ENCODE measurements around the gene TMEM245.

Gene TMEM245

DNA sequence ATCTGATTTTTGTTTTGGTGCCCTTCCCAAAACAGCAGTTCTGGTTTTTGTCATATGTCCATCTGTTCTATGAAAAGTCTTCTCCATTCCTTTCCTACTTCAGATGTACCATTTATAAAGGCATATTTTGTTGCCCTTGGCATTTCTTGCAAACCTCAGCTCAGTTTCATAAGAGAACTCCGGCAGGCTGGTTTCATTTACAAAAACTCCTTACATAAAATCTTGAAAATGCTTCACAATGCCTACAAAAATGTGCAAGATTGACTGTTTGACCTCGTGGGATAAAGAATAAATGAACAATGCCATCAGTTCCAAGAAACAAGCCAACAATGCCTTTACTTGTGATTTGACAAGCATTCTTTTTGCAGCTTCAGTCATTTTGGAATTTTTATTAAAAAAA, 67.3 kb downstream of the TMEM245 start:
- Histone ChIP-seq H3K4me1 (ENCODE audit: control insufficient read depth, insufficient read depth, low read length) (no peaks in the 10 kb centered on the region), H3K4me3 (ENCODE audit: low read depth, low read length) (no peak overlapping the region), H3K27ac (ENCODE audit: extremely low read depth, low read depth, low read length) (no peak overlapping the region), H3K36me3 (ENCODE audit: control insufficient read depth in 2 of 2, insufficient read depth in 1 of 2, low read length in 2 of 2) (peaks cover 39 to 88% of the 10 kb centered on the region in 2 experiments), H3K9me3 (ENCODE audit: control insufficient read depth, insufficient read depth, low read depth, low read length) (no peaks in the 10 kb centered on the region)
- ChIA-PET CTCF (no interaction called here), POLR2A (no interaction called here)
- no peak for TF ChIP-seq ZNF521 (tag by site-specific recombination; IDR thresholded peaks at IDR 0.05)
- TF ChIP-seq ZNF654 (tag by site-specific recombination; IDR thresholded peaks at IDR 0.05; ENCODE audit: low read depth) = no peak
- no peak for TF ChIP-seq ZNF677 (tag by site-specific recombination; IDR thresholded peaks at IDR 0.05)
- TF ChIP-seq, protein P1, sequence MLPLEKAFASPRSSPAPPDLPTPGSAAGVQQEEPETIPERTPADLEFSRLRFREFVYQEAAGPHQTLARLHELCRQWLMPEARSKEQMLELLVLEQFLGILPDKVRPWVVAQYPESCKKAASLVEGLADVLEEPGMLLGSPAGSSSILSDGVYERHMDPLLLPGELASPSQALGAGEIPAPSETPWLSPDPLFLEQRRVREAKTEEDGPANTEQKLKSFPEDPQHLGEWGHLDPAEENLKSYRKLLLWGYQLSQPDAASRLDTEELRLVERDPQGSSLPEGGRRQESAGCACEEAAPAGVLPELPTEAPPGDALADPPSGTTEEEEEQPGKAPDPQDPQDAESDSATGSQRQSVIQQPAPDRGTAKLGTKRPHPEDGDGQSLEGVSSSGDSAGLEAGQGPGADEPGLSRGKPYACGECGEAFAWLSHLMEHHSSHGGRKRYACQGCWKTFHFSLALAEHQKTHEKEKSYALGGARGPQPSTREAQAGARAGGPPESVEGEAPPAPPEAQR (tag by site-specific recombination; IDR thresholded peaks at IDR 0.05) = no peak
- TF ChIP-seq ZNF626 (tag by site-specific recombination; IDR thresholded peaks at IDR 0.05) = no peak
- TF ChIP-seq ZNF341 (tag by site-specific recombination; IDR thresholded peaks at IDR 0.05; ENCODE audit: low read depth) = no peak
- TF ChIP-seq TCF7L2 (IDR thresholded peaks at IDR 0.05; ENCODE audit: borderline replicate concordance, low read depth, low read length) = no peak
- TF ChIP-seq REPIN1 (tag by site-specific recombination; IDR thresholded peaks at IDR 0.05; ENCODE audit: low read depth) = no peak
- TF ChIP-seq ZNF266 (tag by site-specific recombination; IDR thresholded peaks at IDR 0.05; ENCODE audit: low read depth) = no peak
- TF ChIP-seq ZNF404 (tag by site-specific recombination; IDR thresholded peaks at IDR 0.05) = no peak
- no peak for TF ChIP-seq GLIS2 (tag by site-specific recombination; IDR thresholded peaks at IDR 0.05)
- no peak for TF ChIP-seq SP7 (tag by site-specific recombination; IDR thresholded peaks at IDR 0.05)
- TF ChIP-seq ZNF184 (tag by site-specific recombination; IDR thresholded peaks at IDR 0.05) = no peak
- no peak for TF ChIP-seq ZNF510 (tag by site-specific recombination; IDR thresholded peaks at IDR 0.05; ENCODE audit: insufficient replicate concordance)
- TF ChIP-seq ZNF76 (tag by site-specific recombination; IDR thresholded peaks at IDR 0.05; ENCODE audit: borderline replicate concordance, low read depth) = no peak
- TF ChIP-seq OSR2 (tag by site-specific recombination; IDR thresholded peaks at IDR 0.05) = no peak
- no peak for TF ChIP-seq TRIM28 (IDR thresholded peaks at IDR 0.05; ENCODE audit: borderline replicate concordance, low read length)
- no peak for TF ChIP-seq ZNF132 (tag by site-specific recombination; IDR thresholded peaks at IDR 0.05; ENCODE audit: borderline replicate concordance)

DNA sequence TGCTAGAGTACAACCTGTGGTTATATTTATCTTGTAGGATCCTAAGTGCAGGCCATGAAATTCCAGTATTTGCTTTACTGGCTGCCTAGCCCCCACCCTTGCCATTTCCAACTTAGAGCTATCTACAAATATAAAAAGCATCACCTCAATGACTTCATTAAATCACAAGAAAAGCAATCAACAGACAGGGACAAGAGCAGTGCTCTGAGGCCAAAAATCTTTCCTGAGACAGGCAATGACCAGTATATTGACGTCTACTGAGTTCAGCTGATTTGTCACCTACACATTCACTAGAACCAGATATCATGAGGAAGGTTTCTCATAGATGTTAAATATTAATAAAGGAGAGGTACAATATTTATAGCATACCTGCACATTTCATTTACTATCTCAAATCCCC, 68.0 kb downstream of the TMEM245 start:
- Histone ChIP-seq H3K36me3 (ENCODE audit: control insufficient read depth in 2 of 2, insufficient read depth in 1 of 2, low read length in 2 of 2) (peaks cover 37 to 88% of the 10 kb centered on the region in 2 experiments), H3K4me1 (ENCODE audit: control insufficient read depth, insufficient read depth, low read length) (no peaks in the 10 kb centered on the region), H3K9me3 (ENCODE audit: control insufficient read depth, insufficient read depth, low read depth, low read length) (no peaks in the 10 kb centered on the region), H3K27ac (ENCODE audit: extremely low read depth, low read depth, low read length) (no peak overlapping the region), H3K4me3 (ENCODE audit: low read depth, low read length) (no peak overlapping the region)
- CTCF ChIA-PET = no interaction called here
- POLR2A ChIA-PET = no interaction called here
- no peak for TF ChIP-seq SCRT1 (tag by site-specific recombination; IDR thresholded peaks at IDR 0.05; ENCODE audit: borderline replicate concordance)
- no peak for TF ChIP-seq OVOL3 (tag by site-specific recombination; IDR thresholded peaks at IDR 0.05)
- no peak for TF ChIP-seq ZFP37 (tag by site-specific recombination; IDR thresholded peaks at IDR 0.05)
- no peak for TF ChIP-seq ZNF670 (tag by site-specific recombination; IDR thresholded peaks at IDR 0.05; ENCODE audit: low read depth)
- no peak for TF ChIP-seq ZNF404 (tag by site-specific recombination; IDR thresholded peaks at IDR 0.05)
- TF ChIP-seq RBAK (tag by site-specific recombination; IDR thresholded peaks at IDR 0.05) = no peak
- no peak for TF ChIP-seq ZNF354C (tag by site-specific recombination; IDR thresholded peaks at IDR 0.05; ENCODE audit: borderline replicate concordance, low read depth)
- TF ChIP-seq, protein P2, sequence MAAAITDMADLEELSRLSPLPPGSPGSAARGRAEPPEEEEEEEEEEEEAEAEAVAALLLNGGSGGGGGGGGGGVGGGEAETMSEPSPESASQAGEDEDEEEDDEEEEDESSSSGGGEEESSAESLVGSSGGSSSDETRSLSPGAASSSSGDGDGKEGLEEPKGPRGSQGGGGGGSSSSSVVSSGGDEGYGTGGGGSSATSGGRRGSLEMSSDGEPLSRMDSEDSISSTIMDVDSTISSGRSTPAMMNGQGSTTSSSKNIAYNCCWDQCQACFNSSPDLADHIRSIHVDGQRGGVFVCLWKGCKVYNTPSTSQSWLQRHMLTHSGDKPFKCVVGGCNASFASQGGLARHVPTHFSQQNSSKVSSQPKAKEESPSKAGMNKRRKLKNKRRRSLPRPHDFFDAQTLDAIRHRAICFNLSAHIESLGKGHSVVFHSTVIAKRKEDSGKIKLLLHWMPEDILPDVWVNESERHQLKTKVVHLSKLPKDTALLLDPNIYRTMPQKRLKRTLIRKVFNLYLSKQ (tag by site-specific recombination; IDR thresholded peaks at IDR 0.05; ENCODE audit: borderline replicate concordance) = no peak
- TF ChIP-seq ZNF112 (tag by site-specific recombination; IDR thresholded peaks at IDR 0.05) = no peak
- TF ChIP-seq ZNF311 (tag by site-specific recombination; IDR thresholded peaks at IDR 0.05; ENCODE audit: borderline replicate concordance) = no peak
- no peak for TF ChIP-seq ZFHX2 (tag by site-specific recombination; conservative IDR thresholded peaks at IDR 0.05)
- no peak for TF ChIP-seq ZSCAN23 (tag by site-specific recombination; IDR thresholded peaks at IDR 0.05)
- TF ChIP-seq ZNF37A (tag by site-specific recombination; IDR thresholded peaks at IDR 0.05) = no peak
- no peak for TF ChIP-seq HOXD13 (CRISPR knock-in tag; IDR thresholded peaks at IDR 0.05; ENCODE audit: borderline replicate concordance)
- TF ChIP-seq, protein P3, sequence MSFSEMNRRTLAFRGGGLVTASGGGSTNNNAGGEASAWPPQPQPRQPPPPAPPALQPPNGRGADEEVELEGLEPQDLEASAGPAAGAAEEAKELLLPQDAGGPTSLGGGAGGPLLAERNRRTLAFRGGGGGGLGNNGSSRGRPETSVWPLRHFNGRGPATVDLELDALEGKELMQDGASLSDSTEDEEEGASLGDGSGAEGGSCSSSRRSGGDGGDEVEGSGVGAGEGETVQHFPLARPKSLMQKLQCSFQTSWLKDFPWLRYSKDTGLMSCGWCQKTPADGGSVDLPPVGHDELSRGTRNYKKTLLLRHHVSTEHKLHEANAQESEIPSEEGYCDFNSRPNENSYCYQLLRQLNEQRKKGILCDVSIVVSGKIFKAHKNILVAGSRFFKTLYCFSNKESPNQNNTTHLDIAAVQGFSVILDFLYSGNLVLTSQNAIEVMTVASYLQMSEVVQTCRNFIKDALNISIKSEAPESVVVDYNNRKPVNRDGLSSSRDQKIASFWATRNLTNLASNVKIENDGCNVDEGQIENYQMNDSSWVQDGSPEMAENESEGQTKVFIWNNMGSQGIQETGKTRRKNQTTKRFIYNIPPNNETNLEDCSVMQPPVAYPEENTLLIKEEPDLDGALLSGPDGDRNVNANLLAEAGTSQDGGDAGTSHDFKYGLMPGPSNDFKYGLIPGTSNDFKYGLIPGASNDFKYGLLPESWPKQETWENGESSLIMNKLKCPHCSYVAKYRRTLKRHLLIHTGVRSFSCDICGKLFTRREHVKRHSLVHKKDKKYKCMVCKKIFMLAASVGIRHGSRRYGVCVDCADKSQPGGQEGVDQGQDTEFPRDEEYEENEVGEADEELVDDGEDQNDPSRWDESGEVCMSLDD (tag by site-specific recombination; IDR thresholded peaks at IDR 0.05) = no peak
- TF ChIP-seq ZNF830 (tag by site-specific recombination; IDR thresholded peaks at IDR 0.05; ENCODE audit: low read depth) = no peak
- no peak for TF ChIP-seq ZNF843 (tag by site-specific recombination; IDR thresholded peaks at IDR 0.05)
